GM12878 (cell line): ENCODE measurements around the gene DCTN1.

ENCODE experiments used
- CHD4 ChIP-seq: fragments of 200-600 bp; sonication (generic); IDR thresholded peaks from 2 replicates; pipeline ENCODE4 v1.6.1; 2016; ENCODE audit warnings: mild to moderate bottlenecking
- EP300 ChIP-seq, 2 experiments: fragments of 150-350 bp in 1 of 2; IDR thresholded peaks; 2 replicates each; pipeline ENCODE4 v1.6.1; 2011 to 2012; ENCODE audit warnings: low read depth in 2 of 2, low read length in 2 of 2, borderline replicate concordance in 1 of 2, improper control_type of control experiment in 1 of 2, inconsistent platforms in 1 of 2; ENCODE audit not compliant: control insufficient read depth in 1 of 2
- EZH2 ChIP-seq: IDR thresholded peaks from 2 replicates; pipeline ENCODE4 v1.6.1; 2012; ENCODE audit warnings: low read depth, mild to moderate bottlenecking, control low read depth, inconsistent platforms, low read length, borderline replicate concordance; ENCODE audit not compliant: control insufficient read depth
- SP1 ChIP-seq: IDR thresholded peaks from one replicate; pipeline ENCODE4 v1.6.1; 2011; ENCODE audit warnings: low read depth, low read length
- TARDBP ChIP-seq: IDR thresholded peaks from 2 replicates; pipeline ENCODE4 v1.6.1; 2016; ENCODE audit warnings: borderline replicate concordance
- TF ChIP-seq, protein P1 (sequence below), 3 experiments: IDR thresholded peaks in 2 of 3; conservative IDR thresholded peaks in 1 of 3; 2 replicates each; pipeline ENCODE4 v1.5.1; 2011; ENCODE audit warnings: low read depth in 3 of 3, low read length in 3 of 3, mild to moderate bottlenecking in 3 of 3, control low read depth in 2 of 3, moderate library complexity in 2 of 3, inconsistent platforms in 1 of 3, mixed read lengths in 1 of 3; ENCODE audit not compliant: control insufficient read depth in 2 of 3, insufficient read depth in 1 of 3; ENCODE audit errors: extremely low read depth in 1 of 3
- TF ChIP-seq, protein P2 (sequence below): IDR thresholded peaks from 2 replicates; pipeline ENCODE4 v1.6.1; 2011; ENCODE audit warnings: low read depth, mild to moderate bottlenecking, low read length, moderate library complexity, borderline replicate concordance; ENCODE audit errors: extremely low read depth
- TF ChIP-seq, protein P3 (sequence below): IDR thresholded peaks from 2 replicates; pipeline ENCODE4 v1.6.1; 2012; ENCODE audit warnings: low read length, inconsistent platforms
- TF ChIP-seq, protein P4 (sequence below): fragments of 450-650 bp; IDR thresholded peaks from 2 replicates; pipeline ENCODE4 v1.6.1; 2016; ENCODE audit warnings: mild to moderate bottlenecking, moderate library complexity, borderline replicate concordance

DNA sequence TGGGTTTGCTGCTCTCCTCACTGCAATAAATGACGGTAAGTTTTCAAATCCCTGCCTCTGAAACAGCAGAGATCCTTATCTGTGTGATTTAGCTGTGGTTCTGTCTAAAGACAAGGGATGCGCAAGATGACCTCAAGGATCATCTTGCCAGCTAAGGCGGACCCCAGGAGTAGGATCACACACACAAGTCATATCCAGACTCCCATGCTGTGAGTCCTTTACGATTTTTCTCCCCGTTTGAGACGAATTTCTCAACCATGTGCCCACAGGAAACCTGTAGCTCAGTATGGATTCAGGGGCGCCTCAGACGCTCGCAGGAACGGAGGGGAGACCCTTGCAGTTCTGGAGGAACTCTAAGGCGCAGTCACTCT, 11.1 kb upstream of the DCTN1 start:
- TF ChIP-seq, protein P1, sequence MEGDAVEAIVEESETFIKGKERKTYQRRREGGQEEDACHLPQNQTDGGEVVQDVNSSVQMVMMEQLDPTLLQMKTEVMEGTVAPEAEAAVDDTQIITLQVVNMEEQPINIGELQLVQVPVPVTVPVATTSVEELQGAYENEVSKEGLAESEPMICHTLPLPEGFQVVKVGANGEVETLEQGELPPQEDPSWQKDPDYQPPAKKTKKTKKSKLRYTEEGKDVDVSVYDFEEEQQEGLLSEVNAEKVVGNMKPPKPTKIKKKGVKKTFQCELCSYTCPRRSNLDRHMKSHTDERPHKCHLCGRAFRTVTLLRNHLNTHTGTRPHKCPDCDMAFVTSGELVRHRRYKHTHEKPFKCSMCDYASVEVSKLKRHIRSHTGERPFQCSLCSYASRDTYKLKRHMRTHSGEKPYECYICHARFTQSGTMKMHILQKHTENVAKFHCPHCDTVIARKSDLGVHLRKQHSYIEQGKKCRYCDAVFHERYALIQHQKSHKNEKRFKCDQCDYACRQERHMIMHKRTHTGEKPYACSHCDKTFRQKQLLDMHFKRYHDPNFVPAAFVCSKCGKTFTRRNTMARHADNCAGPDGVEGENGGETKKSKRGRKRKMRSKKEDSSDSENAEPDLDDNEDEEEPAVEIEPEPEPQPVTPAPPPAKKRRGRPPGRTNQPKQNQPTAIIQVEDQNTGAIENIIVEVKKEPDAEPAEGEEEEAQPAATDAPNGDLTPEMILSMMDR (IDR thresholded peaks at IDR 0.05 in 2 of 3, conservative IDR thresholded peaks at IDR 0.05 in 1 of 3; ENCODE audit: control insufficient read depth in 2 of 3, extremely low read depth in 1 of 3, insufficient read depth in 1 of 3, low read depth in 3 of 3, low read length in 3 of 3), result no peak
- TF ChIP-seq, protein P2, sequence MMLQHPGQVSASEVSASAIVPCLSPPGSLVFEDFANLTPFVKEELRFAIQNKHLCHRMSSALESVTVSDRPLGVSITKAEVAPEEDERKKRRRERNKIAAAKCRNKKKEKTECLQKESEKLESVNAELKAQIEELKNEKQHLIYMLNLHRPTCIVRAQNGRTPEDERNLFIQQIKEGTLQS, result no peak
- TF ChIP-seq EZH2 (no peak), TARDBP (no peak), CHD4 (no peak), SP1 (no peak), EP300 (IDR thresholded peaks at IDR 0.05; ENCODE audit: borderline replicate concordance in 1 of 2, control insufficient read depth in 1 of 2, low read depth in 2 of 2, low read length in 2 of 2) (no peak)
- TF ChIP-seq, protein P3, sequence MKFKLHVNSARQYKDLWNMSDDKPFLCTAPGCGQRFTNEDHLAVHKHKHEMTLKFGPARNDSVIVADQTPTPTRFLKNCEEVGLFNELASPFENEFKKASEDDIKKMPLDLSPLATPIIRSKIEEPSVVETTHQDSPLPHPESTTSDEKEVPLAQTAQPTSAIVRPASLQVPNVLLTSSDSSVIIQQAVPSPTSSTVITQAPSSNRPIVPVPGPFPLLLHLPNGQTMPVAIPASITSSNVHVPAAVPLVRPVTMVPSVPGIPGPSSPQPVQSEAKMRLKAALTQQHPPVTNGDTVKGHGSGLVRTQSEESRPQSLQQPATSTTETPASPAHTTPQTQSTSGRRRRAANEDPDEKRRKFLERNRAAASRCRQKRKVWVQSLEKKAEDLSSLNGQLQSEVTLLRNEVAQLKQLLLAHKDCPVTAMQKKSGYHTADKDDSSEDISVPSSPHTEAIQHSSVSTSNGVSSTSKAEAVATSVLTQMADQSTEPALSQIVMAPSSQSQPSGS, result no peak
- TF ChIP-seq, protein P4, sequence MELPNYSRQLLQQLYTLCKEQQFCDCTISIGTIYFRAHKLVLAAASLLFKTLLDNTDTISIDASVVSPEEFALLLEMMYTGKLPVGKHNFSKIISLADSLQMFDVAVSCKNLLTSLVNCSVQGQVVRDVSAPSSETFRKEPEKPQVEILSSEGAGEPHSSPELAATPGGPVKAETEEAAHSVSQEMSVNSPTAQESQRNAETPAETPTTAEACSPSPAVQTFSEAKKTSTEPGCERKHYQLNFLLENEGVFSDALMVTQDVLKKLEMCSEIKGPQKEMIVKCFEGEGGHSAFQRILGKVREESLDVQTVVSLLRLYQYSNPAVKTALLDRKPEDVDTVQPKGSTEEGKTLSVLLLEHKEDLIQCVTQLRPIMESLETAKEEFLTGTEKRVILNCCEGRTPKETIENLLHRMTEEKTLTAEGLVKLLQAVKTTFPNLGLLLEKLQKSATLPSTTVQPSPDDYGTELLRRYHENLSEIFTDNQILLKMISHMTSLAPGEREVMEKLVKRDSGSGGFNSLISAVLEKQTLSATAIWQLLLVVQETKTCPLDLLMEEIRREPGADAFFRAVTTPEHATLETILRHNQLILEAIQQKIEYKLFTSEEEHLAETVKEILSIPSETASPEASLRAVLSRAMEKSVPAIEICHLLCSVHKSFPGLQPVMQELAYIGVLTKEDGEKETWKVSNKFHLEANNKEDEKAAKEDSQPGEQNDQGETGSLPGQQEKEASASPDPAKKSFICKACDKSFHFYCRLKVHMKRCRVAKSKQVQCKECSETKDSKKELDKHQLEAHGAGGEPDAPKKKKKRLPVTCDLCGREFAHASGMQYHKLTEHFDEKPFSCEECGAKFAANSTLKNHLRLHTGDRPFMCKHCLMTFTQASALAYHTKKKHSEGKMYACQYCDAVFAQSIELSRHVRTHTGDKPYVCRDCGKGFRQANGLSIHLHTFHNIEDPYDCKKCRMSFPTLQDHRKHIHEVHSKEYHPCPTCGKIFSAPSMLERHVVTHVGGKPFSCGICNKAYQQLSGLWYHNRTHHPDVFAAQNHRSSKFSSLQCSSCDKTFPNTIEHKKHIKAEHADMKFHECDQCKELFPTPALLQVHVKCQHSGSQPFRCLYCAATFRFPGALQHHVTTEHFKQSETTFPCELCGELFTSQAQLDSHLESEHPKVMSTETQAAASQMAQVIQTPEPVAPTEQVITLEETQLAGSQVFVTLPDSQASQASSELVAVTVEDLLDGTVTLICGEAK, result no peak
